Keratinocyte (primary cell): Measurements from ENCODE around the gene CEACAM5. TPM values are rescaled to one million over a fixed set of nuclear protein-coding genes. Genes with fewer than 3 reads are reported as not detected.

Source experiments
- DNase-seq: peaks from one replicate; pipeline ENCODE4 v3.0.0-alpha.2; 2011; ENCODE audit warnings: low read depth, missing footprints, low spot score
- FAIRE-seq: peaks from 2 replicates; lab custom pipeline; 2011; peaks lifted over from hg19 to GRCh38; lab: Jason Lieb, UNC
- H2AFZ ChIP-seq: 2 replicates; pipeline ENCODE4 v1.6.0; 2012; ENCODE audit warnings: low read length, control low read depth, inconsistent platforms; ENCODE audit not compliant: control insufficient read depth
- H3K27ac ChIP-seq: 2 replicates; pipeline ENCODE4 v1.5.1; 2011; ENCODE audit warnings: low read length; ENCODE audit not compliant: control insufficient read depth, insufficient read depth
- H3K27me3 ChIP-seq: 3 replicates; pipeline ENCODE4 v1.6.0; 2011; ENCODE audit warnings: low read length; ENCODE audit not compliant: control insufficient read depth, insufficient read depth; ENCODE audit errors: extremely low read depth
- H3K36me3 ChIP-seq, 2 experiments: 2 replicates in 1 of 2; 3 replicates in 1 of 2; pipeline ENCODE4 v1.5.1; 2011; ENCODE audit warnings: low read length in 2 of 2, mild to moderate bottlenecking in 1 of 2; ENCODE audit not compliant: control insufficient read depth in 2 of 2, insufficient read depth in 2 of 2; ENCODE audit errors: extremely low read depth in 1 of 2
- H3K4me1 ChIP-seq: 3 replicates; pipeline ENCODE4 v1.5.1; 2011; ENCODE audit warnings: low read length; ENCODE audit not compliant: control insufficient read depth, insufficient read depth; ENCODE audit errors: extremely low read depth
- H3K4me2 ChIP-seq: 3 replicates; pipeline ENCODE4 v1.6.0; 2011; ENCODE audit warnings: low read depth, low read length; ENCODE audit not compliant: control insufficient read depth, insufficient read depth; ENCODE audit errors: extremely low read depth
- H3K4me3 ChIP-seq, 3 experiments: fragments of 200-600 bp in 1 of 3; sonication (generic) in 1 of 3; 2 replicates in 2 of 3; 3 replicates in 1 of 3; pipeline ENCODE4 v1.5.1; 2011 to 2016; ENCODE audit warnings: low read length in 3 of 3, mild to moderate bottlenecking in 3 of 3, control low read depth in 2 of 3, inconsistent platforms in 1 of 3, low read depth in 1 of 3, mixed read lengths in 1 of 3, mixed run types in 1 of 3, moderate library complexity in 1 of 3; ENCODE audit not compliant: control insufficient read depth in 2 of 3, insufficient read depth in 2 of 3; ENCODE audit errors: extremely low read depth in 1 of 3
- H3K79me2 ChIP-seq: 2 replicates; pipeline ENCODE4 v1.6.0; 2012; ENCODE audit warnings: low read length; ENCODE audit not compliant: control insufficient read depth, insufficient read depth
- H3K9ac ChIP-seq: 3 replicates; pipeline ENCODE4 v1.6.0; 2011; ENCODE audit warnings: low read length; ENCODE audit not compliant: control insufficient read depth, insufficient read depth; ENCODE audit errors: extremely low read depth
- H3K9me1 ChIP-seq: 3 replicates; pipeline ENCODE4 v1.6.0; 2011; ENCODE audit warnings: low read length; ENCODE audit not compliant: control insufficient read depth, insufficient read depth; ENCODE audit errors: extremely low read depth
- H3K9me3 ChIP-seq: 2 replicates; pipeline ENCODE4 v1.5.1; 2012; ENCODE audit warnings: low read depth, low read length; ENCODE audit not compliant: control insufficient read depth
- H4K20me1 ChIP-seq: 3 replicates; pipeline ENCODE4 v1.6.0; 2011; ENCODE audit warnings: low read length; ENCODE audit not compliant: control insufficient read depth, insufficient read depth; ENCODE audit errors: extremely low read depth
- EZH2 ChIP-seq: IDR thresholded peaks from one replicate; pipeline ENCODE4 v1.6.1; 2012; ENCODE audit warnings: inconsistent platforms, mild to moderate bottlenecking, low read length, moderate library complexity
- dilution Hi-C: fragments of 300-500 bp; cut with MboI; formaldehyde crosslinking; loops from one replicate; pipeline ENCODE4 v1.7.0; 2020; ENCODE audit warnings: low sequenced_read_pairs; ENCODE audit not compliant: extremely low pct_ligation_motif_present
- polyA plus RNA-seq, 5 experiments: library from polyadenylated mRNA; depleted of rRNA in 3 of 5; stranded (reverse) in 3 of 5; stranded (forward) in 1 of 5; unstranded in 1 of 5; fragments of >200 nt; gene quantifications; 1 replicate in 1 of 5; 2 replicates in 3 of 5; 3 replicates in 1 of 5; pipeline versions ENCODE4 v1.2.1 to v1.2.3, GENCODE V29; 2011 to 2012; ENCODE audit warnings: missing spikeins in 2 of 5, low read depth in 1 of 5, low replicate concordance in 1 of 5
- TF ChIP-seq, protein P1 (sequence below), 3 experiments: IDR thresholded peaks in 1 of 3; conservative IDR thresholded peaks in 1 of 3; optimal IDR thresholded peaks in 1 of 3; 2 replicates in 2 of 3; 3 replicates in 1 of 3; pipeline versions ENCODE3 to v1.5.1; 2011; ENCODE audit warnings: low read length in 3 of 3, mild to moderate bottlenecking in 3 of 3, moderate library complexity in 2 of 3, control low read depth in 1 of 3, inconsistent platforms in 1 of 3; ENCODE audit not compliant: insufficient read depth in 2 of 3; ENCODE audit errors: extremely low read depth in 1 of 3

CEACAM5 gene
- polyA plus RNA-seq, 1 donor (not counting 4 experiments of a cell fraction or from before 2014, with no cell fraction given), result not detected

DNA sequence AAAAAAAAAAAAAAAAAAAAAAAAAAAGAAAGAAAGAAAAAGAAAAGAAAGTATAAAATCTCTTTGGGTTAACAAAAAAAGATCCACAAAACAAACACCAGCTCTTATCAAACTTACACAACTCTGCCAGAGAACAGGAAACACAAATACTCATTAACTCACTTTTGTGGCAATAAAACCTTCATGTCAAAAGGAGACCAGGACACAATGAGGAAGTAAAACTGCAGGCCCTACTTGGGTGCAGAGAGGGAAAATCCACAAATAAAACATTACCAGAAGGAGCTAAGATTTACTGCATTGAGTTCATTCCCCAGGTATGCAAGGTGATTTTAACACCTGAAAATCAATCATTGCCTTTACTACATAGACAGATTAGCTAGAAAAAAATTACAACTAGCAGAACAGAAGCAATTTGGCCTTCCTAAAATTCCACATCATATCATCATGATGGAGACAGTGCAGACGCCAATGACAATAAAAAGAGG, 9.6 kb upstream of the CEACAM5 start:
- no peak overlapping the region for H3K4me3 ChIP-seq
- dilution Hi-C loops, result no loop called here
- no peak for FAIRE-seq
- H3K4me2 ChIP-seq, result no peak overlapping the region
- no peak overlapping the region for H2AFZ ChIP-seq
- no peaks in the 10 kb centered on the region for H3K9me3 ChIP-seq
- H3K36me3 ChIP-seq, result no peaks in the 10 kb centered on the region
- no peaks in the 10 kb centered on the region for H3K9me1 ChIP-seq
- TF ChIP-seq, protein P1, sequence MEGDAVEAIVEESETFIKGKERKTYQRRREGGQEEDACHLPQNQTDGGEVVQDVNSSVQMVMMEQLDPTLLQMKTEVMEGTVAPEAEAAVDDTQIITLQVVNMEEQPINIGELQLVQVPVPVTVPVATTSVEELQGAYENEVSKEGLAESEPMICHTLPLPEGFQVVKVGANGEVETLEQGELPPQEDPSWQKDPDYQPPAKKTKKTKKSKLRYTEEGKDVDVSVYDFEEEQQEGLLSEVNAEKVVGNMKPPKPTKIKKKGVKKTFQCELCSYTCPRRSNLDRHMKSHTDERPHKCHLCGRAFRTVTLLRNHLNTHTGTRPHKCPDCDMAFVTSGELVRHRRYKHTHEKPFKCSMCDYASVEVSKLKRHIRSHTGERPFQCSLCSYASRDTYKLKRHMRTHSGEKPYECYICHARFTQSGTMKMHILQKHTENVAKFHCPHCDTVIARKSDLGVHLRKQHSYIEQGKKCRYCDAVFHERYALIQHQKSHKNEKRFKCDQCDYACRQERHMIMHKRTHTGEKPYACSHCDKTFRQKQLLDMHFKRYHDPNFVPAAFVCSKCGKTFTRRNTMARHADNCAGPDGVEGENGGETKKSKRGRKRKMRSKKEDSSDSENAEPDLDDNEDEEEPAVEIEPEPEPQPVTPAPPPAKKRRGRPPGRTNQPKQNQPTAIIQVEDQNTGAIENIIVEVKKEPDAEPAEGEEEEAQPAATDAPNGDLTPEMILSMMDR (optimal IDR thresholded peaks at IDR 0.05 in 1 of 3, IDR thresholded peaks at IDR 0.05 in 1 of 3, conservative IDR thresholded peaks at IDR 0.05 in 1 of 3; ENCODE audit: extremely low read depth in 1 of 3, insufficient read depth in 2 of 3, low read length in 3 of 3), result no peak
- no peak for TF ChIP-seq EZH2
- no peak for DNase-seq
- H3K79me2 ChIP-seq, result no peaks in the 10 kb centered on the region
- no peaks in the 10 kb centered on the region for H3K27me3 ChIP-seq
- no peak overlapping the region for H3K27ac ChIP-seq
- no peaks in the 10 kb centered on the region for H3K4me1 ChIP-seq
- H4K20me1 ChIP-seq, result no peaks in the 10 kb centered on the region
- no peak overlapping the region for H3K9ac ChIP-seq

DNA sequence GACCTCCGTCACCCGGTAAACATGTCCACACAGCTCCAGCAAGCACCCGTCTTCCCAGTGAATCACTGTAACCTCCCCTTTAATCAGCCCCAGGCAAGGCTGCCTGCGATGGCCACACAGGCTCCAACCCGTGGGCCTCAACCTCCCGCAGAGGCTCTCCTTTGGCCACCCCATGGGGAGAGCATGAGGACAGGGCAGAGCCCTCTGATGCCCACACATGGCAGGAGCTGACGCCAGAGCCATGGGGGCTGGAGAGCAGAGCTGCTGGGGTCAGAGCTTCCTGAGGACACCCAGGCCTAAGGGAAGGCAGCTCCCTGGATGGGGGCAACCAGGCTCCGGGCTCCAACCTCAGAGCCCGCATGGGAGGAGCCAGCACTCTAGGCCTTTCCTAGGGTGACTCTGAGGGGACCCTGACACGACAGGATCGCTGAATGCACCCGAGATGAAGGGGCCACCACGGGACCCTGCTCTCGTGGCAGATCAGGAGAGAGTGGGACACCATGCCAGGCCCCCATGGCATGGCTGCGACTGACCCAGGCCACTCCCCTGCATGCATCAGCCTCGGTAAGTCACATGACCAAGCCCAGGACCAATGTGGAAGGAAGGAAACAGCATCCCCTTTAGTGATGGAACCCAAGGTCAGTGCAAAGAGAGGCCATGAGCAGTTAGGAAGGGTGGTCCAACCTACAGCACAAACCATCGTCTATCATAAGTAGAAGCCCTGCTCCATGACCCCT, 9.0 kb upstream of the CEACAM5 start:
- DNase-seq (no peak), FAIRE-seq (no peak)
- H3K79me2 ChIP-seq, result no peaks in the 10 kb centered on the region
- no peaks in the 10 kb centered on the region for H3K4me1 ChIP-seq
- H3K27ac ChIP-seq, result no peak overlapping the region
- H2AFZ ChIP-seq, result no peak overlapping the region
- H3K9ac ChIP-seq, result no peak overlapping the region
- no peaks in the 10 kb centered on the region for H4K20me1 ChIP-seq
- no peak overlapping the region for H3K4me2 ChIP-seq
- H3K4me3 ChIP-seq, result no peak overlapping the region
- H3K9me1 ChIP-seq, result no peaks in the 10 kb centered on the region
- no peaks in the 10 kb centered on the region for H3K9me3 ChIP-seq
- dilution Hi-C loops, result no loop called here
- TF ChIP-seq, protein P1 (optimal IDR thresholded peaks at IDR 0.05 in 1 of 3, IDR thresholded peaks at IDR 0.05 in 1 of 3, conservative IDR thresholded peaks at IDR 0.05 in 1 of 3; ENCODE audit: extremely low read depth in 1 of 3, insufficient read depth in 2 of 3, low read length in 3 of 3), result no peak
- TF ChIP-seq EZH2, result no peak
- H3K27me3 ChIP-seq, result no peaks in the 10 kb centered on the region
- H3K36me3 ChIP-seq, result no peaks in the 10 kb centered on the region
